A673 (cell line): ENCODE results near the gene GALNT9.

Source experiments
- CTCF ChIP-seq: fragments of 300-800, 200-600 bp; sonication (generic); conservative IDR thresholded peaks from 2 replicates; pipeline ENCODE4 v1.5.1; 2017; ENCODE audit warnings: low read depth, mild to moderate bottlenecking, antibody characterized with exemption, low read length, moderate library complexity, mixed read lengths
- EZH2 ChIP-seq: fragments of 200-600 bp; sonication (generic); IDR thresholded peaks from 2 replicates; pipeline ENCODE4 v1.6.1; 2017; ENCODE audit warnings: borderline replicate concordance, low read depth, mild to moderate bottlenecking, mixed read lengths, antibody characterized with exemption, low read length; ENCODE audit not compliant: poor library complexity, severe bottlenecking

- TF ChIP-seq CTCF (no peak), EZH2 (no peak)
These were observed 38.5 kb upstream of the GALNT9 start for GRCh38 chr12:132367852-132368251.
